LNCAP (cell line): ENCODE results near the gene WDR37.

Source experiments
- CTCF ChIP-seq: fragments of 450-650 bp; IDR thresholded peaks from 2 replicates; pipeline ENCODE4 v1.5.1; 2017; ENCODE audit warnings: mild to moderate bottlenecking

Gene WDR37

GRCh38 chr10:1166101-1166827 lies 110.1 kb downstream of the WDR37 start:
- TF ChIP-seq CTCF: no peak

GRCh38 chr10:1166828-1167275 lies 110.7 kb downstream of the WDR37 start:
- no peak for TF ChIP-seq CTCF

GRCh38 chr10:1168763-1169162 lies 112.6 kb downstream of the WDR37 start:
- no peak for TF ChIP-seq CTCF

- no peak for TF ChIP-seq CTCF
These were observed 113.2 kb downstream of the WDR37 start for GRCh38 chr10:1169186-1169885.

- no peak for TF ChIP-seq CTCF
These were observed 114.0 kb downstream of the WDR37 start for GRCh38 chr10:1169981-1170866.

- no peak for TF ChIP-seq CTCF
These were observed 114.6 kb downstream of the WDR37 start for GRCh38 chr10:1170867-1171180.

DNA sequence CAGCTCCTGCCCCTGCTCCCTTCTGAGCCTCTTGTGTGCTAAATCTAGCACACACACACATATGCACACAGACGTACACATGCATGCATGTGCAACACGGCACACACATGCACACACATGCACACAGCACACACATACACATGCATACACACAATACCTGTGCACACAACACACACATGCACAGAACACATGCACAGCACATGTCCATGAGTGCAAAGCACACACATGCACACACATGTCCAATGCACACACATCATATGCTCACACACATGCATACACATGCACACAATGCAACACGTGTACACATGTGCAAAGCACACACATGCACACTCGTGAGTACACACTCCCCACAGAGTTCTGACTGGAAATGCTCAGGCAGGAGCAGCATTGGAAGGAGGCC lies 115.0 kb downstream of the WDR37 start:
- TF ChIP-seq CTCF: no peak
